ENCODE measurements around the gene HIP1R.

HIP1R gene

DNA sequence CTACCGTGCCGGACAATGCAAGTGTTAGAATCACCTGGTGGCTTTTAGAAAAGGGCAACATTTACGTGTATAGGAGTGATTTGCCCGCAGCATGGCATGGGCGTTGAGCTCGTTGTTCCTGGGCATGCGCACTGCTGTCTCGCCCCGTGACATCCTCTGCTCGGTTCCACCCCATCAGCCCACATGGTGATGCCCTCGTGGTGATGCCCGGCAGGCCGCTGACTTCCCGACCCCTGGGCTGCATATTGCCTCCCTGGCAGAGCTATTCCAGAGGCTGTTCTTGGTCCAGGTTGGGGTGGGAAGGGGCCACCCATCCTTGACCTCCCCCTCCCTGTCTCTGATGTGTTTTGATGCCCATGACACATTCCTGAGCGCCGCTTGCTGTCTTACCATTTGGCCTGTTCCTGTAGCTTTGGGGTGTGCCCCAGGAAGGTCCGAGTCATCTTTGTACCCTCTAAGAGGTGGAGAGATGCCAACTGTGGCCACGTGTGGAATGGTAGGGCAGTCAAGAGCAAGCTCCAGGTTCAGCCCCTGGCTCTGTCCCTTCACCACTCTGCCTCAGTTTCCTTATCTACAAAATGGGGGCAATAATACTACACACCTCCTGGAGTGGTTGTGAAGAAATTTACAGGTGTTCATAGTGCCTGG is 4.8 kb downstream of the HIP1R start:
- TF ChIP-seq, protein P1, sequence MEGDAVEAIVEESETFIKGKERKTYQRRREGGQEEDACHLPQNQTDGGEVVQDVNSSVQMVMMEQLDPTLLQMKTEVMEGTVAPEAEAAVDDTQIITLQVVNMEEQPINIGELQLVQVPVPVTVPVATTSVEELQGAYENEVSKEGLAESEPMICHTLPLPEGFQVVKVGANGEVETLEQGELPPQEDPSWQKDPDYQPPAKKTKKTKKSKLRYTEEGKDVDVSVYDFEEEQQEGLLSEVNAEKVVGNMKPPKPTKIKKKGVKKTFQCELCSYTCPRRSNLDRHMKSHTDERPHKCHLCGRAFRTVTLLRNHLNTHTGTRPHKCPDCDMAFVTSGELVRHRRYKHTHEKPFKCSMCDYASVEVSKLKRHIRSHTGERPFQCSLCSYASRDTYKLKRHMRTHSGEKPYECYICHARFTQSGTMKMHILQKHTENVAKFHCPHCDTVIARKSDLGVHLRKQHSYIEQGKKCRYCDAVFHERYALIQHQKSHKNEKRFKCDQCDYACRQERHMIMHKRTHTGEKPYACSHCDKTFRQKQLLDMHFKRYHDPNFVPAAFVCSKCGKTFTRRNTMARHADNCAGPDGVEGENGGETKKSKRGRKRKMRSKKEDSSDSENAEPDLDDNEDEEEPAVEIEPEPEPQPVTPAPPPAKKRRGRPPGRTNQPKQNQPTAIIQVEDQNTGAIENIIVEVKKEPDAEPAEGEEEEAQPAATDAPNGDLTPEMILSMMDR (IDR thresholded peaks at IDR 0.05; ENCODE audit: borderline replicate concordance, insufficient read depth, low read depth, low read length), result no peak
- H3K4me3 ChIP-seq (ENCODE audit: low read depth, low read length), result no peak overlapping the region

DNA sequence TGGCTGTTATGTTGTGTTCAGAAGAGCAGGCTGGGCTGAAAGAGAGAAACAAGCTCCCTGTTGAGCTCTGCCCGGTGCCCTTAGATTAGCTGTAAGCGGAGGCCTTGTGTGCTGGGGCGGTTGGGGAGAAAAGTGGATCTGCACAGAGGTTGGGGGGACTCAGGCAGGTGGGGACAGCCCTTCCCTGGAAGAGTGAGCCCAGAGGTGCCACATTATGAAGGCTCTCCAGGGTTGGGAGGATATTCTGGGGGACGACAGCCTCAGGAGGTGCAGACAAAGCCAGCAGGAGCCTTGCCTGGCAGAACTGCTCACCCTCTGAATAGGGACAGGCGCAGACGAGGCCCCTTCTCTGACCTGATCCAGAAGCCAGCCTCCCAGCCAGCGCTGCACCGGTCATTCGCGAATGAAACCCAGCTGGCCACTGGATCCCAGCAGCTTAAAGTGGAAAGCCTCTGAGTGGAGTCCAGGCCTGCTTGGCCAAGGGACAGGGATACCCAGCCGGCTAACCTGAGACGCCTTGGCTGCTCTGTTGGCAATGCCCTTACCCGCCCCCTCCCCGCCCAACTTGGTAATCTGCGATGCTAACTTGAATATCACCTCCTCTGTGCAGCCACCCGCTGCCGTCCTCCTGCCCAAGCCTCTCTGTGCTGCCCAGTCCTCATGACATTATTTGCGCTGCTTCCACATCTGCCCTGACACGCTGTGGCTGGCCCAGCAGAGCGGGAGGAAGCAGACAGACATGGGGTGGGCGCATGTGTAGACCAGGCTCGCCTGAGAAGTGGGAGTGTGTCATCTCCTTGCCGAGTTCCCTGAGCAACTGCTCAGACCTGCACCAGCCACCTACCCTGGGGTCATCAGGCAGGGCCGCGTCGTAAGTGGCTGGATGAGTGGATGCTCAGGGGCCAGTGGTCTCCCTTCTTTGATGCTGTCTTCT is 5.6 kb downstream of the HIP1R start:
- H3K4me3 ChIP-seq (ENCODE audit: low read depth, low read length), result no peak overlapping the region
- TF ChIP-seq, protein P1 (IDR thresholded peaks at IDR 0.05; ENCODE audit: borderline replicate concordance, insufficient read depth, low read depth, low read length), result no peak

DNA sequence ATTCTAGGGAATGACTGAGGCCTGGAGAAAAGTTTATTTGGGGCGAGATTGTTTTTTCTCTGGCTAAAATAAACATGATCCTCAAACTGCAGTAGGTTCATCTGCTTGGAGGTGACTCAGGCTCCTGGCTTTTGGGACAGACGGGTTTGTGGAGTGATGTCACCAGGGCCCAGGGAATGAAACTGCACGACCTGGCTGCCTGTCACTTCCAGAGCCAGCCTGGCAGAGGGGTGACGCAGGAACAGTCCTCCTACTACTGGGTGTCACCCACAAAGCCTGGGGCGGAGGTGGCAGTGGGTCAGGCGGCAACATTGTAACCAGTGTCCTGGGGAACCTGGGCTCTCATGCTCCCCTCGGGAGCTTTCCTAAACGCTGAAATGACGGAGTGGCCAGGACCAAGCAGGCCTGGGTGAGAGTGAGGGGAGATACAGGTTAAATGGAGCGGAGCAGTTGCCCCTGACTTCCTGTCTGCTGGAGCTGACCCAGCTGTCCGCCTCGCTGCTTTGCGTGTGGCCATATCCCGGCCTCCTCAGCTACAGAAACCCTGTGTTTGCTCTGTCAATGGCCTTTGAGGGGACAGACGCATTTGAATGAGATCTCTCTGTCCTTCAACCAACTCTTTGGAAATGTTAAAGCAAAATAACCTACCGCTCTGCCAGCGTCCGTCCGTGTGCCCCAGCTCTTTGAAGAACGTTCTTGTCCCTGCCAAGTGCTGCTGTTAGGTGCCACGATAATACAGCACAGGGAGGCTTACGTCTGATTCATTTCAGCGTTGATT is 6.5 kb downstream of the HIP1R start:
- TF ChIP-seq, protein P1 (IDR thresholded peaks at IDR 0.05; ENCODE audit: borderline replicate concordance, insufficient read depth, low read depth, low read length), result no peak

DNA sequence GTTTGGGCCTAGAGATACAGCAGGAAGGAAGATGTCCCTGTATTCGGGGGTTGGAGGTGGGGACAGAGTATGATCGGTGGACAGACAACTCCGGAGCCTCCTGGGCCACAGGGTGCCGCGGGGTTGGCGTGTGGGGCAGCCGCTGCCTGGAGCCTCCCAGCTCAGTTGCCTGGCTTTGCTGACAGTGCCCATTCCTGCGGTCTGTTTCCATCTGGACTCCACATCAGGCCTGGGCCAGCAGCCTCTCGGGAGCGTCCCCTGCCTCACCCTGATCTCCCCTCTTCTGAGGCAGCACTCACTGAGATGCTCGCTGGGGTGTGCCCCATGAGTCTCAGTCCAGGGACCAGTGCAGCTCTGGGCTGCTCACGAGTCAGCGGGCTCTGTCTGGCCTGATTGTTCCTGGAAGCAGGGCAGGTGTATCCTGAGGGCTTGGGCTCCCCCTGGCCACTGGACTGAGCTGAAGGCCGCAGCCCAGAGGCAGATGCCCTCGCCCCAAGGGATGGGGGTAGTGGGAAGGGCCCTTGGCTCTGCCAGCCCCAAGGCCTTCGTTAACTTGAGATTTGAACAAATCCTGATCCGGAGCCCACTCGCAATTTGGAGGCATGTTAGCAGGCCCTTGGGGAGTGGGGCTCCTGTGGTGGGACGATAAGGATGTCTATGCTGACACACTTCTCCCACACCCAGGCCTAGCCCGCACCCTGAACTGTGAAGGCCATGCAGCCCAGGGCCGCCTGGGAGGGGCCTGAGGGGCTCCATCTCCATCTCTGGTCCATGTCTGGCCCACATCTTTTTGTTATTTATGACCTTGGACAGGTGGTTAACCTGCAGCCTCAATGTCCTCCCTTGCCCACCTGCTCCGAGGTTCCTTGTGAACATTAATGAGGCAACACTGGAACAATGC is 7.5 kb downstream of the HIP1R start:
- TF ChIP-seq, protein P1 (IDR thresholded peaks at IDR 0.05; ENCODE audit: borderline replicate concordance, insufficient read depth, low read depth, low read length), result no peak
- no peak overlapping the region for H3K4me3 ChIP-seq (ENCODE audit: low read depth, low read length)

More for the DNA sequence above, 6.5 kb downstream of the HIP1R start:
- H3K4me3 ChIP-seq (ENCODE audit: low read depth, low read length), result no peak overlapping the region

DNA sequence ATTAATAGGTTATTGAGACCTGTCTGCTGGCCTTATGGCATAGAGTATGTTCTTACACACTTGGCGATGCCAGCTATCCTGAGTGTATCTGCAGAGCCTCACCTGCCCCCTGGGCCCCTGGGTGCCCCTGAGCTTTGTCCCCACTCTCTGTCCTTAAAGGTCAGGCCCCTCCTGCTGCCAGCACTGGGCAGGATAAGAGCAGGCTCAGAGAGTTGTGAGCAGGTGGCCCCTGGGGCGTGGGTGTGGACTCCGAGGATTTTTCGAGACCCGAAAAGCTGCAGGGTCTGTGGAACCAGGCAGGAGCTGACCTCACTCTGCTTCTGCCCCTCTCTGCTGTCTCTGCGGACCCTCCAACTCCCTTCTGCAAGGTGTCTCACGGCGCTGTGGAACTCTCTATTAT is 8.2 kb downstream of the HIP1R start:
- TF ChIP-seq, protein P1 (IDR thresholded peaks at IDR 0.05; ENCODE audit: borderline replicate concordance, insufficient read depth, low read depth, low read length), result no peak
- no peak overlapping the region for H3K4me3 ChIP-seq (ENCODE audit: low read depth, low read length)

DNA sequence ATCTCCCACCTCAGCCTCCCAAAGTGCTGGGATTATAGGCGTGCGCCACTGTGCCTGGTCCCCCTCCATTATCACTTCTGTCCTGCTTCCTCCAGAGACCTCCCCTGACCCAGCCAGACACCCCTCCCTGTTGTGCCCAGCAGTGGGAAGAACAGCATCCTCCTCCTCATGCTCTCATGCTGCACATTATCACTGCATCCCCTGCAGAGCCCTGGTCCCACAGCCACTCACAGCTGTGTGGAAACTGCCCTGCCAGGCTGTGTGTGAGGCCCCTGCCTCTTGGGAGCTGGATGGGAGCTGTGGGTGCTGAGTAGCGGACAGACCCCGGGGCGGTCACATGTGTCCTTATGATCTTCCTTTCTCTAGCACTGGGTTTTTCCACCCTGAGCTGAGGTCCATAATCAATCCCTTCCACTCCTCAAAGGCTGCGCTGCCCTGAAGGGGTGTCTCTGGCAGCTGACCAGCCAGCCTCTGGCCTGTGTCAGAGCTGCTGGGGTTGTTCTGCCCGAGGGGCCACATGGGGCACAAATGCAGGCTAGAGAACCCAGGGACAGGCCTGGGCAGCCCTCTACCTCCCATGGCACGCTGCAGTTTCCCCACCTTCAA is 9.2 kb downstream of the HIP1R start:
- TF ChIP-seq, protein P1 (IDR thresholded peaks at IDR 0.05; ENCODE audit: borderline replicate concordance, insufficient read depth, low read depth, low read length), result no peak
- no peak overlapping the region for H3K4me3 ChIP-seq (ENCODE audit: low read depth, low read length)

Data from GM12875 (cell line).